ENCODE results near the gene PSMD3.

PSMD3 gene

GRCh38 chr17:39971076-39971603, 9.5 kb upstream of the PSMD3 start:
- no peaks in the 10 kb centered on the region for H3K9me3 ChIP-seq (ENCODE audit: insufficient read depth, low read length)
- H2AFZ ChIP-seq (ENCODE audit: low read depth, low read length) = no peak overlapping the region
- no peak overlapping the region for H3K9ac ChIP-seq (ENCODE audit: low read length)
- no peak overlapping the region for H3K4me2 ChIP-seq (ENCODE audit: low read length)
- H3K4me1 ChIP-seq (ENCODE audit: low read length) = peaks cover 10% of the 10 kb centered on the region
- peaks cover 47% of the 10 kb centered on the region for H3K27me3 ChIP-seq (ENCODE audit: low read depth, low read length)
- no peaks in the 10 kb centered on the region for H3K36me3 ChIP-seq (replicated peaks; ENCODE audit: low read depth, low read length)
- H3K79me2 ChIP-seq (ENCODE audit: low read length) = no peaks in the 10 kb centered on the region
- no peaks in the 10 kb centered on the region for H4K20me1 ChIP-seq (ENCODE audit: insufficient read depth, low read length)
- H3K27ac ChIP-seq (ENCODE audit: low read length) = no peak overlapping the region
- no peak for TF ChIP-seq CTCF (IDR thresholded peaks at IDR 0.05; ENCODE audit: low read depth, low read length)
- no peak for TF ChIP-seq EZH2phosphoT487 (IDR thresholded peaks at IDR 0.05; ENCODE audit: low read depth)
- no peak overlapping the region for H3K4me3 ChIP-seq (ENCODE audit: low read length)

- no peaks in the 10 kb centered on the region for H4K20me1 ChIP-seq (ENCODE audit: insufficient read depth, low read length)
- peak overlapping the region; percentile 63 for H3K4me3 ChIP-seq (ENCODE audit: low read length)
- peak overlapping the region; percentile 28; the same call in 1 of the 2 replicates for H3K9ac ChIP-seq (ENCODE audit: low read length)
- TF ChIP-seq EZH2phosphoT487 (IDR thresholded peaks at IDR 0.05; ENCODE audit: low read depth) = no peak
- no peak for TF ChIP-seq CTCF (IDR thresholded peaks at IDR 0.05; ENCODE audit: low read depth, low read length)
- peaks cover 10% of the 10 kb centered on the region for H3K4me1 ChIP-seq (ENCODE audit: low read length)
- no peaks in the 10 kb centered on the region for H3K36me3 ChIP-seq (replicated peaks; ENCODE audit: low read depth, low read length)
- peak overlapping the region; percentile 87; the same call in 1 of the 2 replicates for H2AFZ ChIP-seq (ENCODE audit: low read depth, low read length)
- H3K79me2 ChIP-seq (ENCODE audit: low read length) = no peaks in the 10 kb centered on the region
- no peaks in the 10 kb centered on the region for H3K9me3 ChIP-seq (ENCODE audit: insufficient read depth, low read length)
- peak overlapping the region; percentile 72 for H3K4me2 ChIP-seq (ENCODE audit: low read length)
- peaks cover 43% of the 10 kb centered on the region for H3K27me3 ChIP-seq (ENCODE audit: low read depth, low read length)
- H3K27ac ChIP-seq (ENCODE audit: low read length) = no peak overlapping the region
These were observed 8.3 kb upstream of the PSMD3 start for GRCh38 chr17:39972271-39972670.

GRCh38 chr17:39973496-39973895, 7.1 kb upstream of the PSMD3 start:
- Histone ChIP-seq H3K27ac (ENCODE audit: low read length) (no peak overlapping the region), H3K27me3 (ENCODE audit: low read depth, low read length) (peaks cover 43% of the 10 kb centered on the region), H3K36me3 (replicated peaks; ENCODE audit: low read depth, low read length) (no peaks in the 10 kb centered on the region), H3K79me2 (ENCODE audit: low read length) (no peaks in the 10 kb centered on the region), H2AFZ (ENCODE audit: low read depth, low read length) (no peak overlapping the region), H4K20me1 (ENCODE audit: insufficient read depth, low read length) (no peaks in the 10 kb centered on the region), H3K4me3 (ENCODE audit: low read length) (no peak overlapping the region), H3K4me2 (ENCODE audit: low read length) (no peak overlapping the region), H3K4me1 (ENCODE audit: low read length) (peaks cover 10% of the 10 kb centered on the region), H3K9me3 (ENCODE audit: insufficient read depth, low read length) (no peaks in the 10 kb centered on the region), H3K9ac (ENCODE audit: low read length) (no peak overlapping the region)
- no peak for TF ChIP-seq EZH2phosphoT487 (IDR thresholded peaks at IDR 0.05; ENCODE audit: low read depth)
- TF ChIP-seq CTCF (IDR thresholded peaks at IDR 0.05; ENCODE audit: low read depth, low read length) = no peak

- Histone ChIP-seq H3K36me3 (replicated peaks; ENCODE audit: low read depth, low read length) (no peaks in the 10 kb centered on the region), H3K4me2 (ENCODE audit: low read length) (no peak overlapping the region), H3K27me3 (ENCODE audit: low read depth, low read length) (peaks cover 40% of the 10 kb centered on the region), H3K9ac (ENCODE audit: low read length) (no peak overlapping the region), H3K9me3 (ENCODE audit: insufficient read depth, low read length) (no peaks in the 10 kb centered on the region), H2AFZ (ENCODE audit: low read depth, low read length) (no peak overlapping the region), H4K20me1 (ENCODE audit: insufficient read depth, low read length) (no peaks in the 10 kb centered on the region), H3K4me3 (ENCODE audit: low read length) (no peak overlapping the region), H3K79me2 (ENCODE audit: low read length) (no peaks in the 10 kb centered on the region), H3K4me1 (ENCODE audit: low read length) (peaks cover 11% of the 10 kb centered on the region), H3K27ac (ENCODE audit: low read length) (no peak overlapping the region)
- TF ChIP-seq CTCF (IDR thresholded peaks at IDR 0.05; ENCODE audit: low read depth, low read length) = no peak
- no peak for TF ChIP-seq EZH2phosphoT487 (IDR thresholded peaks at IDR 0.05; ENCODE audit: low read depth)
These were observed 6.2 kb upstream of the PSMD3 start for GRCh38 chr17:39974433-39974832.
